NCI-H1436 (cell line): ENCODE results near the gene CHCHD10.

Experiments
- DNase-seq: peaks from one replicate; lab custom pipeline; 2025; lab: John Stamatoyannopoulos, UW

Gene CHCHD10

DNA sequence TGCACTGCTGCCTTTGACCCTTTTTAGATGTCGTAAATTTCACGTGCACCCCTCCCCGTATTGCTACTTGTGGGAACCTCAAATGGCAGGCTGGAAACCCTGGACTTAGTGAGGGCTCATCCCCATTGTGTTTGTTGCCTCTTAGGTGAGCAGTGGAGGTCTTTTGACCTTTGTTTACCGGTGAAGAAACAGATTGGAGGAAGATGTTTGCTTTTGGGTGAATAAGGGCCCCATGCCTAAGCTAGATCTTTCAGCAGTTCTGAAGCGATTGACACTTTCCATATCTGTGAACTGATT, 19.8 kb upstream of the CHCHD10 start:
- no peak for DNase-seq

DNA sequence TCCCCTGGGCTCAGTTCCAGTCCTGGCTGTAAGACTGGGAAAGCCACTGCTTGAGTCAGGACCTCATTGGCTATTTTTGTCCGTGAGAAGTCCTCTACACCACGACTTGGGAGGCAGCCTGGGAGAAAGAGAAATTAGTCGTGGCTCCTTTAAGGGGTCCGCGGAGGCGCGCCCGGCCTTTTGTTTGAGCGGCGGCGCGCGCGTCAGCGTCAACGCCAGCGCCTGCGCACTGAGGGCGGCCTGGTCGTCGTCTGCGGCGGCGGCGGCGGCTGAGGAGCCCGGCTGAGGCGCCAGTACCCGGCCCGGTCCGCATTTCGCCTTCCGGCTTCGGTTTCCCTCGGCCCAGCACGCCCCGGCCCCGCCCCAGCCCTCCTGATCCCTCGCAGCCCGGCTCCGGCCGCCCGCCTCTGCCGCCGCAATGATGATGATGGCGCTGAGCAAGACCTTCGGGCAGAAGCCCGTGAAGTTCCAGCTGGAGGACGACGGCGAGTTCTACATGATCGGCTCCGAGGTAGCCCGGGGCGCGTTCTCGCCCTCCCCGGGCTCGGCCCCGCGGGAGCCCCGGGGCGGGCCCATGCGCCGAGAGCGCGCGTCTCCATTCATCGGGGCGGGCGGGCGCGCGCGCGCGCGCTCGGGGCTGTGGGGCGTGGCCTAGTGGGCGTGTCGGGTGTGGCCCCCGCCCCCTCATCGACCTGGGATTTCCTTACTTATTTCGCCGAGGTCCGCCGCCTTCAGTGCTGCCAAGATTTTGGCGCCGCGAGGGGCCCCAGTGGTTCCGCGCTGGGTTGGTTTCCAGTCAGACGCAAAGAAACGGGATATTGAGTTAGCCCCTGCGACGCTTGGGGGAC, 19.2 kb upstream of the CHCHD10 start, which contains the start of gene SMARCB1:
Gene SMARCB1 (plus strand): TSS at position 215 of the 848 bp plus-strand sequence. CDS start 204 bp downstream, at position 419.
- peak; percentile 86 for DNase-seq

DNA sequence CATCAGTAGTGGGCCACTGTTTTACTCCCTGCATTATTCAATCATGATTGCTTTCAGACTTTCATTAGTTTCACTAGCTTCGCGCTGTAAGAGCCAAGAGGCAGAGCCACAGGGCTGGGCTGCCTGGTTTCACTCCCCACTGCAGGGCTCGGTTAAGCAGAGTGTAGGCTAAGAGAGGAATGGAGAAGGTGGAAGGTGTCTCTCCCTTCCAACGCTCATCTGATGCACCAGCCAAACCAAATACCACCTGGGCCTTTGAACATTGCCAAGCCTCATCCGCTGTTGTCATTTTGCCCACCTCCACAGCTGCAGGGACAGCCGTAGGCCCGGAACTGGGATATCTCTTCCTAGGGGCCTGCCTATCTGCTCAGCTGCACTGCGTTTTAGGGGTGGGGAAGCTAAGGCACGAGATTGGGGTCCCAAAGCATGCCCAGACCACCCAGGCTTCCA, 18.5 kb upstream of the CHCHD10 start:
- no peak for DNase-seq

DNA sequence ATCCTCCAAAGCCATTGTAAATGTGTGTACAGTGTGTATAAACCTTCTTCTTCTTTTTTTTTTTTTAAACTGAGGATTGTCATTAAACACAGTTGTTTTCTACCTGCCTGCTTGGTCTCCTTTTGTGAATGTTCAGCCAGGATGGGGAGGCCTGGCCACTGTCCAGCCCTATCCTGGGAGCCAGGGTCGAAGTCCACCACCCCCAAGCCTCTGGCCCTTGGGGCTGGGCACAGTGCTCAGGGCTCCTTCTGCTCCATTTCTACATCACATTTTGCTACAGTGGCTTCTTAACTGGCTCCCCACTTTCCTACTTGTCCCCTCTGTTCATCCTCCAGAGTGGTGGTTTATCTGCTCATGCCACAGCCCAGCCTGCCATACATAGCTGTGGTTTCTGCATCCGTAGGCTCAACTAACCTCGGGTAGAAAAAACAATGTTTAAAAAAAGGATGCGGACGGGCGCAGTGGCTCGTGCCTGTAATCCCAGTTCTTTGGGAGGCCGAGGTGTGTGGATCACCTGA, 16.5 kb upstream of the CHCHD10 start:
- no peak for DNase-seq

DNA sequence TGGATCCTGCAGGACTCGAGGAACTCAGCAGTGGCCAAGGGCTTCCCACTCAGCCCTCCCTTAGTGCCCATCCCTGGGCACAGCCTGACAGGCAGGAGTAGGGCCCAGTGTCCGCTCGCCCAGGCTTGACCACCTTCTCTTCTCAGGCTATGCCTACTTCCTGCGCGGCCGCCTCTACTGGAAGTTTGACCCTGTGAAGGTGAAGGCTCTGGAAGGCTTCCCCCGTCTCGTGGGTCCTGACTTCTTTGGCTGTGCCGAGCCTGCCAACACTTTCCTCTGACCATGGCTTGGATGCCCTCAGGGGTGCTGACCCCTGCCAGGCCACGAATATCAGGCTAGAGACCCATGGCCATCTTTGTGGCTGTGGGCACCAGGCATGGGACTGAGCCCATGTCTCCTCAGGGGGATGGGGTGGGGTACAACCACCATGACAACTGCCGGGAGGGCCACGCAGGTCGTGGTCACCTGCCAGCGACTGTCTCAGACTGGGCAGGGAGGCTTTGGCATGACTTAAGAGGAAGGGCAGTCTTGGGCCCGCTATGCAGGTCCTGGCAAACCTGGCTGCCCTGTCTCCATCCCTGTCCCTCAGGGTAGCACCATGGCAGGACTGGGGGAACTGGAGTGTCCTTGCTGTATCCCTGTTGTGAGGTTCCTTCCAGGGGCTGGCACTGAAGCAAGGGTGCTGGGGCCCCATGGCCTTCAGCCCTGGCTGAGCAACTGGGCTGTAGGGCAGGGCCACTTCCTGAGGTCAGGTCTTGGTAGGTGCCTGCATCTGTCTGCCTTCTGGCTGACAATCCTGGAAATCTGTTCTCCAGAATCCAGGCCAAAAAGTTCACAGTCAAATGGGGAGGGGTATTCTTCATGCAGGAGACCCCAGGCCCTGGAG, 15.7 kb upstream of the CHCHD10 start:
- no peak for DNase-seq

DNA sequence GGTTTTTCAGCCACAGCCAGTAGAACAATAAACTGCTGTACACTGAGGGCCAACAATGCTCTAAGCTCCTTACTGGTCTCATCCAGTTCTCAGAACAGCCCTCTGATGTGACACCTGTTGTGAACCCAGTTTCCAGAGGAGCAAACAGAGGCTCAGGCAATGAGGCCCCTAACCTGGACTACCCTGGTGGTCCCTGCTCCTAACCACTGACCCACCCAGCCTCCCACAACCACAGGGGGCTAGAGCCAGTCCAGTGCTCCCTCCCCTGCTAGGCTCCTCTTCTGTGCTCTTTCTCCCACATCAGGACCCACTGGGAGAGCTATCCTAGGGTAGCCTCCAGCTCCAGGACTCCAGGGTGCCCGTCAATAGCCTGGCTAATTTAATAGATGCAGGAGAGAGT, 14.9 kb upstream of the CHCHD10 start:
- DNase-seq = no peak

DNA sequence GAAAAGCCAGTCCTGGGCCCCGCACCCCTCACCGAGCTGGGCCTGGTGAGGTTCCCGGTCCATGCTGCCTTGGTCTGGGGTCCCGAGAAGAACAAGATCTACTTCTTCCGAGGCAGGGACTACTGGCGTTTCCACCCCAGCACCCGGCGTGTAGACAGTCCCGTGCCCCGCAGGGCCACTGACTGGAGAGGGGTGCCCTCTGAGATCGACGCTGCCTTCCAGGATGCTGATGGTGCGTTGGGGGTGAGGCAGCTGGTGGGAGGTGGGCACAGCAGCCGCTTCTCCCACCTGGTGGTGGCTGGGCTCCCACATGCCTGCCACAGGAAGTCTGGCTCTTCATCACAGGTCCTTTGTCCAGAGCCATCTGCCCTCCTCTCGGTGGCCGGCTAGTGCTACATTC, 14.5 kb upstream of the CHCHD10 start:
- no peak for DNase-seq

DNA sequence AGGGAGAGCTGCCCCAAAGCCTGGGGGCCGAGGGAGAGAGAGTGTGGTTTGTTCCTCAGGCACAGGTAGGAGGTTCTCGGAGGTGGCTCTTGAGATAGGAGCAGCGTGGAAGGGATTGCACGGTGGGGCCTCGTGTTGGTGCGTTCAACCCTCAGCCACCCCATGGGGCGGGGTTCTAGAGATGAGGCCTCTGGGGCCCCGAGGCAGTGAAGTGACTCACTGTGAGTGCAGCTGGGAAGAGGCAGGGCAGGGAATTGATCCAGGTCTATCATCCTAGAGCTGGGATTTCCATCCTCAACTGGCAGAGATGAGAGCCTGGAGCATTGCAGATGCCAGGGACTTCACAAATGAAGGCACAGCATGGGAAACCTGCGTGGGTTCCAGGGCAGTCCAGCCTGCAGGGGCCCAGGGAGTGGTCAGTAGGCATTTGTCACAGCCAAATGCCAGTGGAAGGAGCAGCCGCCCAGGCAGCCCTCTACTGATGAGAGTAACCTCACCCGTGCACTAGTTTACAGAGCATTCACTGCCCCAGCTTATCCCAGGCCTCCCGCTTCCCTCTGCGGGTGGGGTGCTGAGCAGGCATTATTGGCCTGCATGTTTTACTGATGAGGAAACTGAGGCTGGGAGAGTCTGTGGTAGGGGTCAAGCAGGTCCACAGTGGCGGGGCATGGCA, 13.9 kb upstream of the CHCHD10 start:
- DNase-seq = no peak

DNA sequence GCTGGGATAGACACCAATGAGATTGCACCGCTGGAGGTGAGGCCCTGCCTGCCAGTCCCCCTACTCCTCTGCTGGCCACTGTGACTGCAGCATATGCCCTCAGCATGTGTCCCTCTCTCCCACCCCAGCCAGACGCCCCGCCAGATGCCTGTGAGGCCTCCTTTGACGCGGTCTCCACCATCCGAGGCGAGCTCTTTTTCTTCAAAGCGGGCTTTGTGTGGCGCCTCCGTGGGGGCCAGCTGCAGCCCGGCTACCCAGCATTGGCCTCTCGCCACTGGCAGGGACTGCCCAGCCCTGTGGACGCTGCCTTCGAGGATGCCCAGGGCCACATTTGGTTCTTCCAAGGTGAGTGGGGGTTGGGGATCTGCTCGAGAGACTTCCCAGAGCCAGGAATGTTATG, 13.3 kb upstream of the CHCHD10 start:
- DNase-seq = no peak

DNA sequence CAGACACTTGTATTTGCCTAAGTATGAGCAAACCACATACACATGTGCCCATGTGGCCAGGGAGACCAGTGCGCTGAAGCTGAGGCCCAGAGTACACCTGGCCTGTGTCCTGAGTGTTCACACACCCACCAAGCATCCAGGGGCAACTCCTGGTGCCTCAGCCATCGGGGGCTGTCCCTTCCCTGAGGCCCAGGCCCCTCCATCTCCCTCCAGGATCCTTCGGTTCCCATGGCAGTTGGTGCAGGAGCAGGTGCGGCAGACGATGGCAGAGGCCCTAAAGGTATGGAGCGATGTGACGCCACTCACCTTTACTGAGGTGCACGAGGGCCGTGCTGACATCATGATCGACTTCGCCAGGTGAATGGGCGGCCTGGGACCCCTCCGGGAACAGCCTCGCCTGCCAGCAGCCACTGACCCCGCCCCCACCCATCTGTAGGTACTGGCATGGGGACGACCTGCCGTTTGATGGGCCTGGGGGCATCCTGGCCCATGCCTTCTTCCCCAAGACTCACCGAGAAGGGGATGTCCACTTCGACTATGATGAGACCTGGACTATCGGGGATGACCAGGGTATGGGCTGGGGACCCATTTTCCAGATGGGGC, 12.5 kb upstream of the CHCHD10 start:
- DNase-seq = no peak

DNA sequence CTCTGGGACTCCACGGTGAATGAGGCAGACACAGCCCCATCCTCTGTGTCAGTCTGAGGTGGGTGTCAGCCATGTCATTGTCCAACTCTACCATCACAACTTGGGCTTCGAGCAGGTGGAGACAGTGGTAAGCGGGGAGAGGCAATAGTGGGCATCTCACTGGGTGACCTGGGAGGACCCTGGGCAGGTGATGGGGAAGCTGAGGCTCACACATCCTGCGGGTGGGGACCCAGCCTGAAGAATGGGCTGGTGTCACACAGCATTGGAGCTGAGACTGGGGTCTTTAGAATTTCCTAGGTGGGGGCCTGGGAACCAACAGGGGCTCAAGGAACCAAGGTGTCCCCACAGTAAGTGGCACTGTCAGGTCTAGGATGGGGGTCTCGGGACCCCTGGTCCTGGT, 12.0 kb upstream of the CHCHD10 start:
- DNase-seq = no peak

DNA sequence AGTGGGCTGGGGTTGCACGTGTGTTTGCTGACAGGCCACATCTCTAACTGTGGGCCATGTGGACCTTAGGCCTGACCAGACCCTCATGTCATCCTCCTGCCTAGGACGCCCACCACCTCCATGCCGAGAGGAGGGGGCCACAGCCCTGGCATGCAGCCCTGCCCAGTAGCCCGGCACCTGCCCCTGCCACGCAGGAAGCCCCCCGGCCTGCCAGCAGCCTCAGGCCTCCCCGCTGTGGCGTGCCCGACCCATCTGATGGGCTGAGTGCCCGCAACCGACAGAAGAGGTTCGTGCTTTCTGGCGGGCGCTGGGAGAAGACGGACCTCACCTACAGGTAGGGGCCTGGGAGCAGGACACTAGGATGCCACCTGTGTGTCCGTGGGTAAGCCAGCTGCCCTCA, 11.3 kb upstream of the CHCHD10 start:
- DNase-seq = no peak

DNA sequence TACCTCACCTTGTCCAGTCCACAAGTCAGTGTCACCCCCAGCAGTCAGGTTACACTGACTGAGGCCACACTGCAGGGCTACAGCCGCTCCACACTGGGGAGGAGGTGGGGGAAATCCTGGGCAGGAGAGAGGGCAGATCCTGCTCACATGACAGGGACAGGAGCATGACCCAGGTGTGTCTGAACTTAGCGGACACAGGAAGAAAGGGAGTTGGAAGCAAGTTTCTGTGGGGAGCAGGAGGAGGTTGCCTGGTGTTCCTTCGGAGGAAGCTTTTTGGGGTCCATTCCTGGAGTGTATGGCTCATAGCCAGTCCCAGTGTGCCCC, 10.8 kb upstream of the CHCHD10 start:
- no peak for DNase-seq

DNA sequence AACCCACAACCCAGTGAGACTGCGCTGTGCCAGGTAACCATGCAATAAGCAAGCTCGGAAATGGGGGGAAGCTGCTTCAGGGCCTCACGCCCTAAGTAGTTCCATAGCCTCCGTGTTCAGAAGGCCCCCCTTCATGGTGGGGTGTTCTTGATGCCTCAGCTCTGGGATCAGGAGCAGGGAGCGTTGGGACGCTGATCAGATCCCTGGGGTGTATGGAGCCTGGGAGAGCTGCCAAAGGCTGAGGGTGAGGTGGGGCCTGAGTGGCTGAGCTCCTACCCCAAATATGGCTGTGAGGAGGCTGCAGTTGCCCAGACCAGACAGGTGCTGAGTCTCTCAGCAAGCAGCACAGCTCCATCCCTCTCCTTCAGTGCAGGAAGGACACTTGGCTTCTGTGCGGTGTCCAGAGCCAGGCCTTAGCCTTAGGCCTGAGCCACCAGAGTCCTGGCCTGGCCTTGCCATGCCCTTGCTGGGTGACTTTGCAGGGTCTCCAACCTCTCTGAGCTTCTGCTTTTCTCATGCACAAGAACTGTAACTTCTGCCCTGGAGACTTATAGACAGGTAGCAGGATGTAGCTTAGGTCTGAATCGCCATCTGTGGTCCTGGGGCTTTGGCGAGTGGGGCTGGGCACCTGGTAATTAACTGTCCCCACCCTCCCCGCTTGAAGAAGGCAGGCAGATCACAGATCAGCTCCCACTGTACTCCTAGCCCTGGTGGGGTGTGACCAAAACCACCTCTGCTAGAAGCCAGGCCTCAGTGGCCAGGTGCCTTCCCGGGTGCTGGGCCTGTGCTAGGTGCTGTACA, 10.2 kb upstream of the CHCHD10 start:
- DNase-seq = no peak

DNA sequence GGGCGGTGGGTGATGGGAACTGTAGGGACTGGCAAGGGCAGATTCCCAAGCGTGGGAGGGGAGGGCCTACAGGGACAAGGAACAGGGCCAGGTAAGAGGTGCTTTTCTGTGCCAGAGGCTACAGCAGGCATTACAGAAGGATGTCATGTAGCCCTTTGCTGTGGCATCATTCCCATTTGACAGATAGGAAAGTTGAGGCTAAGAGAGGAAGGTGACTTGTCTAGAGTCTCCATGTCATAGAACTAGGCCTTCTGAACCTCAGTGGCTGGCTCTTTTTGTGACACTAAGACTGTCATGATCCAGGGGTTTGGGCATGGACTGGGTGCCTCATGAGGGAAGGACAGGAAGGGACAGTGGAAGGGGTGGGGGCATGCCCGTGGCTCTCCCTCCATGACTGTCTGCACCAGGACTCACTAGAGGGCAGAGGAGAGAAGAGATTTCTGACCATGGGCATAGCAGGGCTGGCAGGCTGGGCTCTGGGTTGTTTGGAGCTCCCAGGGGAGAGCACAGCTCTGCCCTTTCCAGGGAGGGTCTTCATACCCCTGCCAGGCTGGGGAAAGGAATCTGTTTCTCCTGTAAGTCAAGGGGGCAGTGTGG, 8.1 kb upstream of the CHCHD10 start:
- DNase-seq = no peak

DNA sequence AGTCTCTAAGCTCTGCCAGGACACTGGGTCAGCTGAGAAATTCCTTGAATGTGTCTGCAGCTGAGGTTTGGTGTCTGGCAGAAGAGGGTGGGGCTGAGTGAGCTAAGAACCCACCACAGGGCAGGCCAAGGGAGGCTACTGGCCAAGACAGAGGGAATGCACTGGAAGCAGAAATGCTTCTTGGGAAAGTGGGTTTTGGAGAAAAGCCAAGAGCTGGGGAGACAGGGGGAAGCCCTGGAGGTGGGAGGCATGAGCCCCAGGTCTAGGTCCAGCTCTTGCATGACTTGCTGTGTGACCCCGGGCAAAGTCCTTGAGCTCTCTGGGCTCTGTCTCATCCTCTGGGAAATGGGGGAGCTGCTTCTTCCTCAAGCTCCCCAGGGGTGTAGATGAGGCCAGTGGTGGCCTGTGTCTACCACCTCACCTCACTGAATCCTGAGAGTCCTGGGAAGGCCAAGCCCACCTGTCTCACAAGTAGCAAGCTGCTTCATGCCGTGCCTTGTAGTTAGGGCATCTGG, 7.2 kb upstream of the CHCHD10 start:
- DNase-seq = no peak

DNA sequence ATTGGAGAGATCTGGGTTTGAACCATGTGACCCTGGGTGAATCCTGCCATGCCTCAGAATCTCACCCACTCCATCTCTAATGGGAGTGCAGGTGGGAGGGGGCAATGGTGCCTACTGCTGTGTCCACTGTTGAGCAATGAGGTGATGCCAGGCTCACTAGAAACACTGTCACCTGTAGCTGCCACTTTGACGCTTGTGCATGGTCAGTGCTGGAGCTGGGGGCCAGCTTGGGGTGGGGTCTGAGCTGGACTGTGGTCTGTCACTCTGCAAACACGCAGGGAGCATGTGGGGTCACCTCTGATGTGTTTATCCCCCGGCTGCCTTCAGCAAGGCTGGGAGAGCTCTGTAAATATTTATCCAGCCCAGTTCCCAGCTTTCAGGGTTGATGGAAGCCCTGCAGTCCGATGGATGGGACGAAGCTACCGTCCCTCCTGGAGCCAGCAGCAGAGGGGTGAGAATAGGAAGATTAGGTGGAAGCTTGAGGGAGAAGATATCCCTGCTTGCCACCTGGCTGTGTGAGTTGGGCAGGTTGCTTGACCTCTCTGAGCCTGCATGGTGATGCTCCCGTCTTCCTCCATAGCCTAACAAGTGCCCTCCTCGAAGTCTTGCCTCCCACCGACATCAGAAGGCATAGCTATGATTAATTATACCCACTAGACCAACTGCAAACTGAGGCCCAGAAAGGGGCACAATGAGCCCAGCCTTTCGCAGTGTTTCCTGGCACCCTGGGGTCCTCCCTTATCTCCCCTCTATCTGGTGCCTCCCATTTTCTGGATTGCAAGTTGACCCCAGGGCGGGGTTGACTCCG, 6.5 kb upstream of the CHCHD10 start:
- no peak for DNase-seq

DNA sequence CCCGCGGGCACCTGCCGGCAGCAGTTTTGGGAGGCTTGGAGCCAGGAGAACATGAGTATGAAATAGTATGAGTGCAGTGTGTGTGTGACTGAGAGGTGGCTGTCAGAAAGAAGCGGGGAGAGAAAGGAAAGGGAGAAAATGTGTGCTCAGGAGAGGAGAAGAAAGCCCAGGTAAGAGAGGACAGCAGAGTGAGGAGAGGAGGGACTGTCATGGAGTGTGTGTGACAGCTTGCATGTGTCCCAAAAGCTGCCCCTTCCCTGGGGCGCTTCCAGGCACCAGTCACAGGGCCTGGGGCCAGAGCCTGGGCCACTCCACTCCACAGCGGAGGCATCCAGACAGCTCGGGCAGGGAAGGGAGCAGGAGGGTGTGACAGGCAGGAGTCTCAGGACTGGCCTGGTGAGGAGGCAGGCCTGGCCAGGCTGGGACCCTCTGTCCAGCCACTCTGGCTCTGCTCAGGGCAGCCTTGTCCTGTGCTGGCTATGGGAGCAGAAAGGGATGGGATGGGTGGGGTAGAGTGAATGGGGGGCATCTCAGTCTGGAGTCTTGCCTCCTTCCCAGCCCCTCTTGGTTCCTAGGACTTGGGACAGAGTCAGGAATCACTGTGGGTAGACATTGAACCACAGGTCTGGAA, 5.8 kb upstream of the CHCHD10 start:
- DNase-seq = no peak
